Keratinocyte (primary cell): ENCODE results near the gene MEGF11. TPM values are rescaled to one million over a fixed set of nuclear protein-coding genes. Genes with fewer than 3 reads are reported as not detected.

Experiments used
- DNase-seq: peaks from one replicate; pipeline ENCODE4 v3.0.0-alpha.2; 2011; ENCODE audit warnings: low read depth, missing footprints, low spot score
- FAIRE-seq: peaks from 2 replicates; lab custom pipeline; 2011; peaks lifted over from hg19 to GRCh38; lab: Jason Lieb, UNC
- H2AFZ ChIP-seq: 2 replicates; pipeline ENCODE4 v1.6.0; 2012; ENCODE audit warnings: low read length, control low read depth, inconsistent platforms; ENCODE audit not compliant: control insufficient read depth
- H3K27ac ChIP-seq: 2 replicates; pipeline ENCODE4 v1.5.1; 2011; ENCODE audit warnings: low read length; ENCODE audit not compliant: control insufficient read depth, insufficient read depth
- H3K27me3 ChIP-seq: 3 replicates; pipeline ENCODE4 v1.6.0; 2011; ENCODE audit warnings: low read length; ENCODE audit not compliant: control insufficient read depth, insufficient read depth; ENCODE audit errors: extremely low read depth
- H3K36me3 ChIP-seq, 2 experiments: 2 replicates in 1 of 2; 3 replicates in 1 of 2; pipeline ENCODE4 v1.5.1; 2011; ENCODE audit warnings: low read length in 2 of 2, mild to moderate bottlenecking in 1 of 2; ENCODE audit not compliant: control insufficient read depth in 2 of 2, insufficient read depth in 2 of 2; ENCODE audit errors: extremely low read depth in 1 of 2
- H3K4me1 ChIP-seq: 3 replicates; pipeline ENCODE4 v1.5.1; 2011; ENCODE audit warnings: low read length; ENCODE audit not compliant: control insufficient read depth, insufficient read depth; ENCODE audit errors: extremely low read depth
- H3K4me2 ChIP-seq: 3 replicates; pipeline ENCODE4 v1.6.0; 2011; ENCODE audit warnings: low read depth, low read length; ENCODE audit not compliant: control insufficient read depth, insufficient read depth; ENCODE audit errors: extremely low read depth
- H3K4me3 ChIP-seq, 3 experiments: fragments of 200-600 bp in 1 of 3; sonication (generic) in 1 of 3; 2 replicates in 2 of 3; 3 replicates in 1 of 3; pipeline ENCODE4 v1.5.1; 2011 to 2016; ENCODE audit warnings: low read length in 3 of 3, mild to moderate bottlenecking in 3 of 3, control low read depth in 2 of 3, inconsistent platforms in 1 of 3, low read depth in 1 of 3, mixed read lengths in 1 of 3, mixed run types in 1 of 3, moderate library complexity in 1 of 3; ENCODE audit not compliant: control insufficient read depth in 2 of 3, insufficient read depth in 2 of 3; ENCODE audit errors: extremely low read depth in 1 of 3
- H3K79me2 ChIP-seq: 2 replicates; pipeline ENCODE4 v1.6.0; 2012; ENCODE audit warnings: low read length; ENCODE audit not compliant: control insufficient read depth, insufficient read depth
- H3K9ac ChIP-seq: 3 replicates; pipeline ENCODE4 v1.6.0; 2011; ENCODE audit warnings: low read length; ENCODE audit not compliant: control insufficient read depth, insufficient read depth; ENCODE audit errors: extremely low read depth
- H3K9me1 ChIP-seq: 3 replicates; pipeline ENCODE4 v1.6.0; 2011; ENCODE audit warnings: low read length; ENCODE audit not compliant: control insufficient read depth, insufficient read depth; ENCODE audit errors: extremely low read depth
- H3K9me3 ChIP-seq: 2 replicates; pipeline ENCODE4 v1.5.1; 2012; ENCODE audit warnings: low read depth, low read length; ENCODE audit not compliant: control insufficient read depth
- H4K20me1 ChIP-seq: 3 replicates; pipeline ENCODE4 v1.6.0; 2011; ENCODE audit warnings: low read length; ENCODE audit not compliant: control insufficient read depth, insufficient read depth; ENCODE audit errors: extremely low read depth
- CTCF ChIP-seq, 3 experiments: IDR thresholded peaks in 1 of 3; conservative IDR thresholded peaks in 1 of 3; optimal IDR thresholded peaks in 1 of 3; 2 replicates in 2 of 3; 3 replicates in 1 of 3; pipeline versions ENCODE3 to v1.5.1; 2011; ENCODE audit warnings: low read length in 3 of 3, mild to moderate bottlenecking in 3 of 3, moderate library complexity in 2 of 3, control low read depth in 1 of 3, inconsistent platforms in 1 of 3; ENCODE audit not compliant: insufficient read depth in 2 of 3; ENCODE audit errors: extremely low read depth in 1 of 3
- EZH2 ChIP-seq: IDR thresholded peaks from one replicate; pipeline ENCODE4 v1.6.1; 2012; ENCODE audit warnings: inconsistent platforms, mild to moderate bottlenecking, low read length, moderate library complexity
- dilution Hi-C: fragments of 300-500 bp; cut with MboI; formaldehyde crosslinking; loops from one replicate; pipeline ENCODE4 v1.7.0; 2020; ENCODE audit warnings: low sequenced_read_pairs; ENCODE audit not compliant: extremely low pct_ligation_motif_present
- polyA plus RNA-seq, 5 experiments: library from polyadenylated mRNA; depleted of rRNA in 3 of 5; stranded (reverse) in 3 of 5; stranded (forward) in 1 of 5; unstranded in 1 of 5; fragments of >200 nt; gene quantifications; 1 replicate in 1 of 5; 2 replicates in 3 of 5; 3 replicates in 1 of 5; pipeline versions ENCODE4 v1.2.1 to v1.2.3, GENCODE V29; 2011 to 2012; ENCODE audit warnings: missing spikeins in 2 of 5, low read depth in 1 of 5, low replicate concordance in 1 of 5

MEGF11 gene
- polyA plus RNA-seq, 1 donor (not counting 4 experiments of a cell fraction or from before 2014, with no cell fraction given): not detected

DNA sequence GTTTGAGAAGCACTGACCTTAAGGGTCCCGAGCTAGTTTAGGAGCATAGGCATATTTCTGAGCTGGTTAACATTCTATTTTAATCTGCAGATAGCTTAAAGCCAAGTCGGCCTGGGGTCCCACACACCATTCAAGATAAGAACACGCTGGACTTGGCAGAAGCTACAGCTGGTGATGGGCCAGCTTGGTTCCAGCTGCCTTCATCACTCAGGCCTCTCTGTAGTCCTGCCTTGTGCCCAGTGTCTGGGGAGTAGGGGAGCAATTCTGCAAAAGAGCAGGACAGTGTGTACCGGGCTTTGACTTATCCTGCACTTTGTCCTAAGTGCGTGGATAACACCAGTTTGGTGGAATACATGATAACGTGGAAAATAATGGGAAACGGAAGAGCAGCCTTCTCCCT is 164.5 kb downstream of the MEGF11 start:
- Histone ChIP-seq H3K79me2 (no peaks in the 10 kb centered on the region), H3K4me1 (no peaks in the 10 kb centered on the region), H3K4me3 (no peak overlapping the region), H2AFZ (no peak overlapping the region), H3K9me1 (no peaks in the 10 kb centered on the region), H3K36me3 (no peaks in the 10 kb centered on the region), H3K4me2 (no peak overlapping the region), H3K9me3 (no peaks in the 10 kb centered on the region), H3K27ac (no peak overlapping the region), H3K27me3 (peaks cover 7% of the 10 kb centered on the region), H4K20me1 (no peaks in the 10 kb centered on the region), H3K9ac (no peak overlapping the region)
- DNase-seq (no peak), FAIRE-seq (no peak)
- dilution Hi-C loops: no loop called here
- TF ChIP-seq CTCF (optimal IDR thresholded peaks at IDR 0.05 in 1 of 3, IDR thresholded peaks at IDR 0.05 in 1 of 3, conservative IDR thresholded peaks at IDR 0.05 in 1 of 3; ENCODE audit: extremely low read depth in 1 of 3, insufficient read depth in 2 of 3, low read length in 3 of 3) (no peak), EZH2 (no peak)

DNA sequence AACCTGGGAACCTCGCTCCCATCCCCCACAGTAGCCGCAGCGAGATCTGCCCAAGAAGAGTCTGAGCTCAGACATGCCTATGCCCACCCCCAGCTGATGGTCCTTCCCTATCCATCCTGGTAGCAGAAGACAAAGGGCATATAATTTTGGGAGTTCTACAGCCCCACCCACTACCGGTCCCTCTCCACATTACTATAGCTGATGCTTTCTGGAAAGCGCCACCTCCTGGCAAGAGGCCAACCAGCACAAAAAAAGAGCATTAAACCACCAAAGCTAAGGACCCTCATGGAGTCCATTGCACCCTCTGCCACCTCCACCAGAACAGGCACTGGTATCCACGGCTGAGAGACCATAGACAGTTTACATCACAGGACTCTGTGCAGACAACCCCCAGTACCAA is 168.4 kb downstream of the MEGF11 start:
- H3K27ac ChIP-seq: no peak overlapping the region
- peaks cover 5% of the 10 kb centered on the region for H3K27me3 ChIP-seq
- no peak overlapping the region for H3K4me3 ChIP-seq
- no peaks in the 10 kb centered on the region for H3K9me3 ChIP-seq
- dilution Hi-C loops: no loop called here
- no peak overlapping the region for H3K9ac ChIP-seq
- no peak for TF ChIP-seq EZH2
- TF ChIP-seq CTCF (optimal IDR thresholded peaks at IDR 0.05 in 1 of 3, IDR thresholded peaks at IDR 0.05 in 1 of 3, conservative IDR thresholded peaks at IDR 0.05 in 1 of 3; ENCODE audit: extremely low read depth in 1 of 3, insufficient read depth in 2 of 3, low read length in 3 of 3): no peak
- H3K36me3 ChIP-seq: no peaks in the 10 kb centered on the region
- H3K79me2 ChIP-seq: no peaks in the 10 kb centered on the region
- no peak for DNase-seq
- no peaks in the 10 kb centered on the region for H4K20me1 ChIP-seq
- no peak overlapping the region for H2AFZ ChIP-seq
- no peak overlapping the region for H3K4me2 ChIP-seq
- no peak for FAIRE-seq
- H3K4me1 ChIP-seq: peaks cover 8% of the 10 kb centered on the region
- H3K9me1 ChIP-seq: no peaks in the 10 kb centered on the region
